MM.1S (cell line): ENCODE data around the gene KHK.

Experiments used
- CTCF ChIP-seq: fragments of 300-600 bp; sonication (generic); IDR thresholded peaks from 2 replicates; pipeline ENCODE4 v1.5.1; 2016; ENCODE audit warnings: antibody characterized with exemption, low read length, mixed read lengths
- EZH2 ChIP-seq: fragments of 300-600 bp; sonication (generic); optimal IDR thresholded peaks from 2 replicates; pipeline ENCODE3; 2017; ENCODE audit warnings: low read depth, mild to moderate bottlenecking, antibody characterized with exemption, low read length, mixed read lengths
- EZH2phosphoT487 ChIP-seq: fragments of 300-600 bp; sonication (generic); IDR thresholded peaks from 2 replicates; pipeline ENCODE4 v1.6.1; 2018; ENCODE audit warnings: antibody characterized with exemption, low read length

DNA sequence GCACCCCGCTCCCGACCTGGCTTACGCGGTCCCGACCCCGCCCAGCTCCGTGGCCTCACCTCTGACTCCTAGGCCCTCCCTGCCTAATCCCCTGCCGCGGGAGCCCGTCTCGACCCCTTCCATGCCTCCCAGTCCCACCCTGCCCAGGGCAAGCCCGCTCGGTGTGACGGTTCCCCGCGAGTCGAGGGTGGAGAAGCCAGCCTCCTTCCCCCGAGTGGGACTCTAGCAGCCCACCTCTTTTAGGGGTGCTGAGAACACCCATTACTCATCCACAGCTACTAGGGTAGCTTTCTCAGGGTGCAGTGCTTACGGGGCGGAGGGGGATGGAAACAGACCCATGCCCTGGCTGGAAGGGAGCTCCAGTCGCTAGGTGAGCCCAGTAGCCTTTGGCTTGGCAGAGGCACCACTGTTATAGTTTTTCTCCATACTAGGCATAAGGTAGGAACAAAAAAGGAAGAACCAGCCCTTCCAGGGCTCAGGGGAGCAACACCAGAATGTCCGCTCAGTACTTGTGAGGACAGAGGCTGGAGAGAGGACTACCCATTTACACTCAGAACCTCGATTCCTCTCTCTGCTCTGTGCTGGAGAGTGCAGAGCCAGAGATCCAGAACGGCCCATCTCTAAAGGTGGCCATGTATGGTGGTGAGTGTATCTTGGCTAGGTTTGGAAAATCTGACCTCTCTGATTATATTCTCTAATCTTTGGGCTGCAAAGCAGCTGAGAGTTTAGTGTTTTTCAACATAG is 34.5 kb upstream of the KHK start:
- no peak for TF ChIP-seq CTCF
- TF ChIP-seq EZH2 = no peak
- TF ChIP-seq EZH2phosphoT487 = no peak
